Adrenal gland (tissue), 5 donors: ENCODE data around the gene C6orf52.

ENCODE experiments used
- POLR2A ChIP-seq, 2 donors: fragments of 450-650 bp; IDR thresholded peaks; one replicate each; pipeline ENCODE4 v1.6.1; 2017; ENCODE audit warnings: antibody characterized with exemption in 2 of 2, mild to moderate bottlenecking in 2 of 2, moderate library complexity in 1 of 2
- TF ChIP-seq, protein P1 (sequence below), 6 experiments: fragments of 450-650 bp in 4 of 6; fragments of 200-600 bp in 2 of 6; sonication (generic) in 1 of 6; IDR thresholded peaks; 1 replicate in 5 of 6; 2 replicates in 1 of 6; pipeline versions ENCODE4 v1.5.1 to v1.8.0; 2016 to 2021; ENCODE audit warnings: antibody characterized with exemption in 6 of 6, mild to moderate bottlenecking in 2 of 6, moderate library complexity in 1 of 6
- donor health status: DM: no; HTN: no; CAD: no.

DNA sequence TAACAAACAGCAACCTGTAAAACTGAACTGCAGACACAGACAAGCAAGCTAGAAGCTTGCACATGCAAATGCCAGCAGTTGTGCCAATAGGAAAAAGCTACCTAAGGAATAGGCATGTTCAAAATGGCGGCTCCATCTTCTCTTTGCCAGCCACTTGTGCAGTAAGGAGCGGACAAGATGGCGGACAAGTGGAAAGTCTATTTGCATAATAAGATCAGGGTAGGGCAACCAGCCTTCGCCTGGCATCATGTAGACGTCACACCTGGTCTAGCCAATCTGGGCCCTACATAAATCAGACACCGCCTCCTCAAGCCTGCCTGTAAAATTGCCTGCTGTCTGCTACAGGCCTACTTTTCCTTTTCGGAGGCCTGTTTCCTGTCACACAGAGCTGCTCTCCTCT lies 18.0 kb downstream of the C6orf52 start:
- TF ChIP-seq POLR2A (IDR thresholded peaks at IDR 0.05) = no peak
- TF ChIP-seq, protein P1, sequence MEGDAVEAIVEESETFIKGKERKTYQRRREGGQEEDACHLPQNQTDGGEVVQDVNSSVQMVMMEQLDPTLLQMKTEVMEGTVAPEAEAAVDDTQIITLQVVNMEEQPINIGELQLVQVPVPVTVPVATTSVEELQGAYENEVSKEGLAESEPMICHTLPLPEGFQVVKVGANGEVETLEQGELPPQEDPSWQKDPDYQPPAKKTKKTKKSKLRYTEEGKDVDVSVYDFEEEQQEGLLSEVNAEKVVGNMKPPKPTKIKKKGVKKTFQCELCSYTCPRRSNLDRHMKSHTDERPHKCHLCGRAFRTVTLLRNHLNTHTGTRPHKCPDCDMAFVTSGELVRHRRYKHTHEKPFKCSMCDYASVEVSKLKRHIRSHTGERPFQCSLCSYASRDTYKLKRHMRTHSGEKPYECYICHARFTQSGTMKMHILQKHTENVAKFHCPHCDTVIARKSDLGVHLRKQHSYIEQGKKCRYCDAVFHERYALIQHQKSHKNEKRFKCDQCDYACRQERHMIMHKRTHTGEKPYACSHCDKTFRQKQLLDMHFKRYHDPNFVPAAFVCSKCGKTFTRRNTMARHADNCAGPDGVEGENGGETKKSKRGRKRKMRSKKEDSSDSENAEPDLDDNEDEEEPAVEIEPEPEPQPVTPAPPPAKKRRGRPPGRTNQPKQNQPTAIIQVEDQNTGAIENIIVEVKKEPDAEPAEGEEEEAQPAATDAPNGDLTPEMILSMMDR (IDR thresholded peaks at IDR 0.05) = no peak
